Osteoblast (primary cell): ENCODE measurements around the gene YAE1. TPM values are rescaled to one million over a fixed set of nuclear protein-coding genes. Genes with fewer than 3 reads are reported as not detected.

Experiments used
- DNase-seq: peaks from one replicate; pipeline ENCODE4 v3.0.0; 2011; ENCODE audit warnings: low spot score, mixed read lengths; ENCODE audit not compliant: insufficient read length; ENCODE audit errors: missing footprints
- H2AFZ ChIP-seq: 2 replicates; pipeline ENCODE4 v1.6.0; 2011; ENCODE audit warnings: mild to moderate bottlenecking, low read length
- H3K27ac ChIP-seq: 2 replicates; pipeline ENCODE4 v1.5.1; 2011; ENCODE audit warnings: mild to moderate bottlenecking, low read depth, low read length, moderate library complexity
- H3K27me3 ChIP-seq: 2 replicates; pipeline ENCODE4 v1.6.0; 2012; ENCODE audit warnings: mild to moderate bottlenecking, control low read depth, inconsistent platforms, low read length, moderate library complexity; ENCODE audit not compliant: insufficient read depth
- H3K36me3 ChIP-seq: 2 replicates; pipeline ENCODE4 v1.5.1; 2011; ENCODE audit warnings: mild to moderate bottlenecking, low read length, control low read depth, moderate library complexity; ENCODE audit not compliant: insufficient read depth
- H3K4me1 ChIP-seq: 2 replicates; pipeline ENCODE4 v1.5.1; 2011; ENCODE audit warnings: mild to moderate bottlenecking, low read length, control low read depth, moderate library complexity; ENCODE audit not compliant: insufficient read depth
- H3K4me2 ChIP-seq: 2 replicates; pipeline ENCODE4 v1.6.0; 2011; ENCODE audit warnings: mild to moderate bottlenecking, low read length; ENCODE audit not compliant: insufficient read depth
- H3K4me3 ChIP-seq: fragments of 200-600 bp; sonication (generic); 3 replicates; pipeline ENCODE4 v1.5.1; 2012; ENCODE audit warnings: mild to moderate bottlenecking, low read length, inconsistent platforms; ENCODE audit not compliant: insufficient read depth
- H3K79me2 ChIP-seq: 2 replicates; pipeline ENCODE4 v1.6.0; 2012; ENCODE audit warnings: mild to moderate bottlenecking, low read length, control low read depth, inconsistent platforms; ENCODE audit not compliant: insufficient read depth
- H3K9me3 ChIP-seq: 2 replicates; pipeline ENCODE4 v1.5.1; 2011; ENCODE audit warnings: low read depth, low read length, control low read depth
- H4K20me1 ChIP-seq: 2 replicates; pipeline ENCODE4 v1.6.0; 2012; ENCODE audit warnings: mild to moderate bottlenecking, low read length, control low read depth; ENCODE audit not compliant: insufficient read depth
- CTCF ChIP-seq: IDR thresholded peaks from 2 replicates; pipeline ENCODE4 v1.5.1; 2011; ENCODE audit warnings: mild to moderate bottlenecking, low read depth, low read length, moderate library complexity; ENCODE audit errors: extremely low read depth
- total RNA-seq: library from RNA; depleted of rRNA; stranded (reverse); fragments of >200 nt; gene quantifications from 2 replicates; pipeline ENCODE4 v1.2.3, GENCODE V29; 2012

Gene YAE1
- total RNA-seq, 1 donor: 29.0 TPM

GRCh38 chr7:39567294-39567693, 1.1 kb downstream of the YAE1 start:
- peak overlapping the region; percentile 68 for H3K27ac ChIP-seq
- peak; percentile 73 for DNase-seq

GRCh38 chr7:39574673-39575349, 8.6 kb downstream of the YAE1 start:
- H4K20me1 ChIP-seq: no peaks in the 10 kb centered on the region
- no peak overlapping the region for H3K27ac ChIP-seq
- H3K4me1 ChIP-seq: no peaks in the 10 kb centered on the region
- H3K36me3 ChIP-seq: peaks cover 26% of the 10 kb centered on the region
- H3K79me2 ChIP-seq: peaks cover 2% of the 10 kb centered on the region
- no peak overlapping the region for H2AFZ ChIP-seq
- no peaks in the 10 kb centered on the region for H3K9me3 ChIP-seq
- DNase-seq: no peak
- no peaks in the 10 kb centered on the region for H3K27me3 ChIP-seq
- no peak overlapping the region for H3K4me3 ChIP-seq
- no peak for TF ChIP-seq CTCF
- no peak overlapping the region for H3K4me2 ChIP-seq

More at GRCh38 chr7:39567294-39567693, 1.1 kb downstream of the YAE1 start:
- no peak overlapping the region for H2AFZ ChIP-seq
- no peak for TF ChIP-seq CTCF
- peak overlapping the region; percentile 86 for H3K4me2 ChIP-seq
- H3K9me3 ChIP-seq: no peaks in the 10 kb centered on the region
- no peaks in the 10 kb centered on the region for H4K20me1 ChIP-seq
- H3K4me3 ChIP-seq: peak overlapping the region; percentile 78
- H3K79me2 ChIP-seq: peaks cover 30% of the 10 kb centered on the region
- peaks cover 12% of the 10 kb centered on the region for H3K36me3 ChIP-seq
- H3K27me3 ChIP-seq: no peaks in the 10 kb centered on the region
- H3K4me1 ChIP-seq: peaks cover 14% of the 10 kb centered on the region

- no peak overlapping the region for H3K4me2 ChIP-seq
- no peaks in the 10 kb centered on the region for H4K20me1 ChIP-seq
- no peak overlapping the region for H3K27ac ChIP-seq
- no peak overlapping the region for H3K4me3 ChIP-seq
- H3K9me3 ChIP-seq: no peaks in the 10 kb centered on the region
- no peaks in the 10 kb centered on the region for H3K4me1 ChIP-seq
- TF ChIP-seq CTCF: no peak
- H3K79me2 ChIP-seq: no peaks in the 10 kb centered on the region
- DNase-seq: no peak
- H3K27me3 ChIP-seq: no peaks in the 10 kb centered on the region
- H3K36me3 ChIP-seq: peaks cover 13% of the 10 kb centered on the region
- no peak overlapping the region for H2AFZ ChIP-seq
These were observed 11.1 kb downstream of the YAE1 start for GRCh38 chr7:39577229-39577874.

GRCh38 chr7:39580149-39580874, 14.1 kb downstream of the YAE1 start:
- Histone ChIP-seq H3K4me2 (no peak overlapping the region), H3K4me3 (no peak overlapping the region), H3K36me3 (no peaks in the 10 kb centered on the region), H3K27me3 (no peaks in the 10 kb centered on the region), H3K9me3 (no peaks in the 10 kb centered on the region), H2AFZ (no peak overlapping the region), H3K27ac (no peak overlapping the region), H4K20me1 (no peaks in the 10 kb centered on the region), H3K79me2 (no peaks in the 10 kb centered on the region), H3K4me1 (no peaks in the 10 kb centered on the region)
- DNase-seq: peak; percentile 95
- TF ChIP-seq CTCF: peak; percentile 88
